Vagina (tissue), 2 donors: ENCODE measurements around the gene EXD2.

Source experiments
- POLR2A ChIP-seq, 2 donors: fragments of 450-650 bp; IDR thresholded peaks; one replicate each; pipeline ENCODE4 v1.6.1; 2017; ENCODE audit warnings: antibody characterized with exemption in 2 of 2, mild to moderate bottlenecking in 2 of 2, moderate library complexity in 2 of 2
- TF ChIP-seq, protein P1 (sequence below), 3 experiments: fragments of 450-650 bp in 2 of 3; fragments of 200-600 bp in 1 of 3; sonication (generic) in 1 of 3; IDR thresholded peaks; one replicate each; pipeline ENCODE4 v1.5.1; 2017 to 2019; ENCODE audit warnings: antibody characterized with exemption in 3 of 3, mild to moderate bottlenecking in 2 of 3, moderate library complexity in 2 of 3

DNA sequence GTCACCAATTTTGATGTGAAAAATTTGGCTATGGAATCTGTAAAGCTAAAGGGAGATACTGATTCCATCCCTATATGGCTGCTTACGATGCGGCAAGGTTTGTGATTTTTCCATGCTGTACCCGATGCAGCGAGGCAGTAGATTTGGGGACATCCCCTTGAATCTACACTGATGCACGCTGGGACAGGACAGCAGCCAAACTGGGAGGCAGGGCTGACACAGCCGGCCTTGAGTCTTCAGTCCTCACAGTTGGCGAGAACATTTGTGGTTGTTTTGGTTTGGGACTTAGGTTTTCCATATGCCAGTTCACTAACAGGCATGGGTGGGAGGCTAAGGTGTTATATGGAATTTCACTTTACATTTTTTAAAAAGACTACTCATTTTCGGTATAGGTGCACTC is 72.5 kb downstream of the EXD2 start:
- TF ChIP-seq, protein P1, sequence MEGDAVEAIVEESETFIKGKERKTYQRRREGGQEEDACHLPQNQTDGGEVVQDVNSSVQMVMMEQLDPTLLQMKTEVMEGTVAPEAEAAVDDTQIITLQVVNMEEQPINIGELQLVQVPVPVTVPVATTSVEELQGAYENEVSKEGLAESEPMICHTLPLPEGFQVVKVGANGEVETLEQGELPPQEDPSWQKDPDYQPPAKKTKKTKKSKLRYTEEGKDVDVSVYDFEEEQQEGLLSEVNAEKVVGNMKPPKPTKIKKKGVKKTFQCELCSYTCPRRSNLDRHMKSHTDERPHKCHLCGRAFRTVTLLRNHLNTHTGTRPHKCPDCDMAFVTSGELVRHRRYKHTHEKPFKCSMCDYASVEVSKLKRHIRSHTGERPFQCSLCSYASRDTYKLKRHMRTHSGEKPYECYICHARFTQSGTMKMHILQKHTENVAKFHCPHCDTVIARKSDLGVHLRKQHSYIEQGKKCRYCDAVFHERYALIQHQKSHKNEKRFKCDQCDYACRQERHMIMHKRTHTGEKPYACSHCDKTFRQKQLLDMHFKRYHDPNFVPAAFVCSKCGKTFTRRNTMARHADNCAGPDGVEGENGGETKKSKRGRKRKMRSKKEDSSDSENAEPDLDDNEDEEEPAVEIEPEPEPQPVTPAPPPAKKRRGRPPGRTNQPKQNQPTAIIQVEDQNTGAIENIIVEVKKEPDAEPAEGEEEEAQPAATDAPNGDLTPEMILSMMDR (IDR thresholded peaks at IDR 0.05): no peak
- no peak for TF ChIP-seq POLR2A (IDR thresholded peaks at IDR 0.05)
